ENCODE data around the gene PPT2.

DNA sequence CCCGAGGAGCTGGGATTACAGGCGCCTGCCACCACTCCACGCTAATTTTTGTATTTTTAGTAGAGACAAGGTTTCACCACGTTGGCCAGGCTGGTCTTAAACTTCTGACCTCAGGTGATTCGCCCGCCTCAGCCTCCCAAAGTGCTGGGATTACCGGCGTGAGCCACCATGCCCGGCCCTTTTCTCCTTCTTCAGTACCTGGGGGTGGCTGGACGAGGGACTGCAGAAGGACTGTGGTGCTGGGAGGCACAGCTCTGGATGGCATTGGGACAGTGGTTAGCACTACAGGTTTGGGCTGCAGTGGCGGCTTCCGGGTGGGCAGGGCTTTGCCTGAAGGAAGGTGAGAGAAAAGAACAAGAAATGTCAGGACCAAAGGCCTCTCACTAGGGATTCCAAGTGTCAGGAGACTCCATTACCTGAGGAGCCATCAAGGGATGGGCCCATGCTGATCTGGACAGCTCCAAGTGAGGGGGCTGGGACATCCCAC is 33.3 kb upstream of the PPT2 start:
- TF ChIP-seq, protein P1, sequence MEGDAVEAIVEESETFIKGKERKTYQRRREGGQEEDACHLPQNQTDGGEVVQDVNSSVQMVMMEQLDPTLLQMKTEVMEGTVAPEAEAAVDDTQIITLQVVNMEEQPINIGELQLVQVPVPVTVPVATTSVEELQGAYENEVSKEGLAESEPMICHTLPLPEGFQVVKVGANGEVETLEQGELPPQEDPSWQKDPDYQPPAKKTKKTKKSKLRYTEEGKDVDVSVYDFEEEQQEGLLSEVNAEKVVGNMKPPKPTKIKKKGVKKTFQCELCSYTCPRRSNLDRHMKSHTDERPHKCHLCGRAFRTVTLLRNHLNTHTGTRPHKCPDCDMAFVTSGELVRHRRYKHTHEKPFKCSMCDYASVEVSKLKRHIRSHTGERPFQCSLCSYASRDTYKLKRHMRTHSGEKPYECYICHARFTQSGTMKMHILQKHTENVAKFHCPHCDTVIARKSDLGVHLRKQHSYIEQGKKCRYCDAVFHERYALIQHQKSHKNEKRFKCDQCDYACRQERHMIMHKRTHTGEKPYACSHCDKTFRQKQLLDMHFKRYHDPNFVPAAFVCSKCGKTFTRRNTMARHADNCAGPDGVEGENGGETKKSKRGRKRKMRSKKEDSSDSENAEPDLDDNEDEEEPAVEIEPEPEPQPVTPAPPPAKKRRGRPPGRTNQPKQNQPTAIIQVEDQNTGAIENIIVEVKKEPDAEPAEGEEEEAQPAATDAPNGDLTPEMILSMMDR (IDR thresholded peaks at IDR 0.05; ENCODE audit: insufficient read depth, low read length) = no peak
- TF ChIP-seq REST (IDR thresholded peaks at IDR 0.05; ENCODE audit: insufficient replicate concordance, low read depth) (no peak), GABPA (IDR thresholded peaks at IDR 0.05; ENCODE audit: low read depth) (no peak), SPI1 (IDR thresholded peaks at IDR 0.05; ENCODE audit: borderline replicate concordance, low read depth) (no peak)
